GM18909 (cell line): ENCODE measurements around the gene RPP25L.
"Not testable (repeated sequence)": the region's sequence is repeated elsewhere in the genome, so short reads cannot be mapped to it uniquely, and the experiment has no call there.

ENCODE experiments used
- ATAC-seq: cut with Tn5 transposase; IDR thresholded peaks from one replicate; pipeline ENCODE4 v1.9.1; 2021; ENCODE audit warnings: mild to moderate bottlenecking; ENCODE audit not compliant: unreplicated experiment, poor library complexity

RPP25L gene

DNA sequence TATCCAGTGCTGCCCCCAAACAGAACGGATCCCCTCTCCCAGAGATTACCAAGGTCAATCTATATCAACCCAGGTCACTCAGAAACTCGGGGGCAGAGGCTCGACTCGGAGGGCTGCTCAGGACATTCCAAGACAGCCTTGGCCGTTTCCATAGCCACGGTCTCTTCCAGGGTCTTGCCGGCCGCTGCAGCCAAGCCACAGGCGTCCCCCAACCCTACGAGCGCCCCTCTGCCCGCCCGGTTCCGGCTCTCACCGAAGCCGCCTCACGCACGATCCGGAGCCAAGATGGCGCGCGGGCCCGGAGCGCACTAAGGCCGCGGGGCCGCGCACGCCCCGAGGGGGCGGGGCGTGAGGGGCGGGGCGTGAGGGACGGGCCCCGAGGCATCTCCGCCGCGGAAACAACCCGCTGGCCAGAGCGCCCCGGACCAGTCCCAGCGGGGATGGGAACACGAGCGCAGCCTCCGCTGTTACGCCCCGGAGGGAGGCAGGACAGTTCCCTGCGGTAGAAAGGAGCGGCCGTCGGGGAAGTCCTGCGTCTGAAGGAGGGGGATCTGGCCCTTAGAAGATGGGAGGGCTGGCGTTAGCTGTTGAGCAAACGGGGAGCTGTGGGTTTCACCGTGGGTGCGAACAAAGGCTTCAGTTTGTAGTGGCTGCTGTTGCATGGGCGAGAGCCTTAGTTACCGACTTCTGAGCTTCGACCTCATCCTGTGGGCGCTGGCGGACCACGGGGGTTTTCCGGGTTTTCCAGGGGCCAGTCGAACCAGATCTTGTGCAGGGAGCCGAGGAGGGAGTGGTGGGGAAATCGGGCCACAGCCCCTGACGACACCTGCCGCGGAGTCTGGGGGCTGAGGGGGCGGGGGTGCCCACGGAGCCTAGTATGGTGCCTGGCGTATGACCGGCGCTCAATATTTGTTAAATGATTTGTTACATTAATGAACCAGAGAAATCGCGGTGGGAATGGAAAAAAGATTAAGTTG is at the start of gene RPP25L:
TSS of gene RPP25L (minus strand) at position 287 of the 977 bp plus-strand sequence. CDS start 801 bp downstream, outside the sequence.
- peak; percentile 91 for ATAC-seq

GRCh38 chr9:34659592-34660253 is 47.8 kb upstream of the RPP25L start:
- ATAC-seq: no peak

GRCh38 chr9:34658461-34658860 is 46.6 kb upstream of the RPP25L start:
- ATAC-seq: no peak

GRCh38 chr9:34656992-34657391 is 45.1 kb upstream of the RPP25L start:
- no peak for ATAC-seq

DNA sequence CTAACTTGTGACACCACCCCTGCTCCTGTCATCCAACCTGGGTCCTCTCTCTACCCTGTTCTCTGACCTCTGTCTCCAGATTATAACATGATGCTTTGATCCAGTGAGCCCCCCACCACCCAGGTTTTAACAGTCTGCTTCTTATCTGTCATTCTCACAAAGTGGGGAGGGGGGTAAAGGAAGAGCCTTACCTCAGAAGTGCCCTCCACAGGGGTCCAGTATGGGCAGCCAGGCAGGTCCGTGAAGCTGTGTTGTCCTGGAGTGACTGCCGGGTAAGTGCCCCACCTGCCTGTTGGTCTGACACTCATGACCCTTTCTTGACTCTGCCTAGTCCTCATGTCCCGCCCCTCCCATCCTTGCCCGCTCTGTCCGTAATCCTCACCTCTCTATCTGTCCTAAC is 43.5 kb upstream of the RPP25L start:
- no peak for ATAC-seq

GRCh38 chr9:34654323-34655051 is 42.6 kb upstream of the RPP25L start:
- ATAC-seq: no peak

- ATAC-seq: no peak
Measured at GRCh38 chr9:34653151-34654072, 41.5 kb upstream of the RPP25L start.

DNA sequence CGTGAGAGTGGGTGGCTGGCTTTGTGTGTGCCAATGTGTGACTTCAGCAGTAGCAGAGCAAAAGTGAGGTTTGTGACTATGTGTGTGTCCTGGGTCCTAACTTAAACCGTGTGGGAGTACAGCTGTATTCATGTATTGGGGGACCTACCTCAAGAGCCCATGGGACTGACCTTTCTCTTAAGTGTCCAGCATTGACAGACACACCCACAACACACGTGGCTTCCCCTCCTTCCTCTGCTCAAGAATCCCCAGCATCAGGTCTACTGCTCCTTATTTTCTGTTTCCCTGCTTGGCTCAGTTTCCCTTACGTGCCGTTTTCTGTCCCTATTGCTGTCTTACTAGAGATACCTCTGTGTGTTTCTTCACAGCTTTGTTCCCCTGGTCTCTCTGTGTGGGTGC is 40.7 kb upstream of the RPP25L start:
- no peak for ATAC-seq

DNA sequence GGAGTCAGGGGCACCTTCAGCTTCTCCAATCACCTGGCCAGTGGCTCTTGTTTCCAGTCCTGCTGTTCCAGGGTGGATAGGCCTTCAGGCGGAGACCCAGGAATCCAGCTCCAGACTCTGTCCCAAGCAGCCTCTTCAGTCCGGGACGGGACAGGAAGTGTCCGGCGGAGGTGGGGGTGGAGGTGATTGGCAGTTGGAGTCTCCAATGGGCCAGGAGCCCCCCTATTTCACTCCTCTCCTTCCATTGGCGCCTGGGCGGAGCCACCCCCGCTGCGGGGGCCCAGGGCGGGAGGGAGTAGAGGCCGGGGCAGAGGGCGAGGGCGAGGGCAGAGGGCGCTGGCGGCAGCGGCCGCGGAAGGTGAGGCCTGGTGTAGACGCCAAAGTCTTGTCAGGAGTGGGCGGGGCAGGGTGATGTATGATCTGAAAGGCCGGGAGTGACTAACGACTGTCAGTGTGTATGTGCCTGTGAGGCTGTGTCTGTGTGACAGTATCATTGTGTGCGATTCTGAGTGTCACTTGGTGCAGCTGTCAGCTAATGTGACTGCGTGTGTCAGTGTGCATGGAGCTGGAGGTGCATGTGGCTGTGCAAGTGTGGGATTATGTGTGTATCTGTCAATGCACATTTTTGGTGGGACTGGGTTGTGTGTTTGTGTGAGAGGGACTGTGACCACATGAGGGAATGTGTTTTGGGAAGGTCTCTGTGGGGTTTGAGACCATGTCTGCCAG is 40.1 kb upstream of the RPP25L start, which contains the start of gene IL11RA:
TSS of gene IL11RA (plus strand) at position 310 of the 726 bp plus-strand sequence. CDS start 3,033 bp downstream, outside the sequence.
- no peak for ATAC-seq

- ATAC-seq: no peak
Measured at GRCh38 chr9:34651321-34651720, 39.4 kb upstream of the RPP25L start.

GRCh38 chr9:34650816-34651215 is 38.9 kb upstream of the RPP25L start:
- ATAC-seq: no peak

DNA sequence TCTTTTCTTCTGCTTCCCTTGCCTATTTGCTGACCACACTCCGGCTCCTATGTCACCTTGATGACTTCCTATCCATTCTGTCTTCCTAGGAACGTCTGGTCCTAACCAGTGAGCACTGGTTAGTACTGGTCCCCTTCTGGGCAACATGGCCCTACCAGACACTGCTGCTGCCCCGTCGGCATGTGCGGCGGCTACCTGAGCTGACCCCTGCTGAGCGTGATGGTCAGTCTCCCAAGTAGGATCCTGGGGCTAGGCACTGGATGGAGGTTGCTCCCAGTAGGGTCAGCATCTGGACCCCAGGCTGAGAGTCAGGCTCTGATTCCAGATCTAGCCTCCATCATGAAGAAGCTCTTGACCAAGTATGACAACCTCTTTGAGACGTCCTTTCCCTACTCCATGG is 36.8 kb upstream of the RPP25L start:
- ATAC-seq: no peak

DNA sequence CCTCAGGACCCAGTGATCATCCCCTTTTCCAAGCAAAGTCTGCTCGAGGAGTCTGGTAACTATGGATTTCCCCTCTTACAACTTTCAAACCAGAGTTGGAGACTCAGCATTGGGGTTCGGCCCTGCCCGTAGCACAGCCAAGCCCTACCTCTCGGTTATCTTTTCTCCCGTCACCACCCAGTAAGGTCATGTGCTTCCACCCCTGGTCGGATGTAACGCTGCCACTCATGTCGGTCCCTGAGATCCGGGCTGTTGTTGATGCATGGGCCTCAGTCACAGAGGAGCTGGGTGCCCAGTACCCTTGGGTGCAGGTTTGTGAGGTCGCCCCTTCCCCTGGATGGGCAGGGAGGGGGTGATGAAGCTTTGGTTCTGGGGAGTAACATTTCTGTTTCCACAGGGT is 35.8 kb upstream of the RPP25L start:
- no peak for ATAC-seq

DNA sequence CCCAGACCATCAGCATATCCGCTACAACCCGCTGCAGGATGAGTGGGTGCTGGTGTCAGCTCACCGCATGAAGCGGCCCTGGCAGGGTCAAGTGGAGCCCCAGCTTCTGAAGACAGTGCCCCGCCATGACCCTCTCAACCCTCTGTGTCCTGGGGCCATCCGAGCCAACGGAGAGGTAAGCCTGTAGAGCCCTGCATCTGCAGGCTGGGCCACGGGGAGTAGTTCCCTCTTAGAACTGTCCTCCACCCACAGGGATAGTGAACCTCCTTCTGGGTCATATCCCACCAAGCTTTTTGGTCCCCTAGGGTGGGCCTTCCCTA is 35.1 kb upstream of the RPP25L start:
- ATAC-seq: no peak

DNA sequence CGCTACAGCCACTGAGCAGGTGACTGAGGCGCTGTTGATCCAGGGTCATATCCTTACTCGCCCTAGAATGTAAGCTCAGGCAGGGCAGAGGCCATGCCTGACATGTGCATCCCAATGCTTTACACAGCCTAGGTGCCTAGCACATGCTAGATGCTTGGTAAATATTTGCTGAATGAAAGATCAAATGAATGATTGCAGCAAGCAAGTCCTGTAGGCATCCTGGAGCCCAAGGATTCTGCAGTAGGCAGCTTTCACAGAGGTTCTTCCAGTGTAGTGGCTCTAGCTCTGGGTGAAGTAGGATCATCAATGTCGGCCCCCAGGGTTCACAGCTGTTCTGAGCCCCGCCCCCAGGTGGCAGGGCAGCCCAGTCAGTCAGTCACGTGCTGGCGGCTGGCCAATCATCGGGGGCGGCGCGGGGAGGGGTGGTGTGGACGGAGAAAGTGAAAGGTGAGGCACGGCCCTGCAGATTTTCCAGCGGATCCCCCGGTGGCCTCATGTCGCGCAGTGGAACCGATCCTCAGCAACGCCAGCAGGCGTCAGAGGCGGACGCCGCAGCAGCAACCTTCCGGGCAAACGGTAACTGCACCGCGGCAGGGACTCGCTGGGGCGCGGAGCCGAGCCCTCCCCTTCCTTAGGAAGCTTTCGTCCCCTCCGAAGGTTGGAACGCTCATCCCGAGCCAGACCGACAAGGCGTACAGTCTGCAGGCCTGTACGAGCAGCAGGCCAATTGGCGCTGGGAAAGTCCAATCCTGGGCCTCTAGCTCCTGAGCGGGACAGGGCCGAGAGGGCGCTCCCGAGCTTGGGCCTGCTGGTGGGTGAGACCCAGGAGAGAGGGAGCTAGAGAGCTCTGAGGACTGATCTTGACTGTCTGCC is 34.5 kb upstream of the RPP25L start, which contains the start of gene GALT:
TSS of gene GALT (plus strand) at position 465 of the 873 bp plus-strand sequence. CDS start at position 495, 30 bp downstream.
- peak; percentile 91 for ATAC-seq

DNA sequence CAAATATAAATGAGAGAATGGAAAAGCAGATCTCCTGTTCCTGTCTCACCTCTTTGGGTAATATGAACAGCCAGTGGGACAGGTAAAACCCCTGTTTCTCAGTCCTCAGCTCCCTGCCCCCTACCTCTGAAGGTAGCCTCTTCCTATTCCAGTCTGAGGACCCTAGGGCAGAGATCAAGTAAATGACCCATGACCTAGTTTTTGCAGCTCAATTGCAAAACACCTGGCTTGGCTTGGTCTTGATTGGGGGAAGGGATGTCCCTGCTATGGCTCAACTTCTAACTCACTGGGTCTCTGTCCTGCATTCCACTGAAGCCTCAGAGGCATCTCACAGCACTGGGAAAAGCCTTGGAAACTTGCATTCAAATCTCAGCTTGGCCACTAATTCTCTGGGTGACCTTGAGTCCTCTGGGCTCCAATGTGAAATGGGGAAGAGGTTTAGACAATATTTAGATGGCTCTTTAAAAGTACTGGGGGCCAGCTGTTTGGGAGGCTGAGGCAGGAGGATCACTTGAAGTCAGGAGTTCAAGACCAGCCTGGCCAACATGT is 32.9 kb upstream of the RPP25L start:
- no peak for ATAC-seq

- ATAC-seq: no peak
Measured at GRCh38 chr9:34642679-34643078, 30.8 kb upstream of the RPP25L start.

DNA sequence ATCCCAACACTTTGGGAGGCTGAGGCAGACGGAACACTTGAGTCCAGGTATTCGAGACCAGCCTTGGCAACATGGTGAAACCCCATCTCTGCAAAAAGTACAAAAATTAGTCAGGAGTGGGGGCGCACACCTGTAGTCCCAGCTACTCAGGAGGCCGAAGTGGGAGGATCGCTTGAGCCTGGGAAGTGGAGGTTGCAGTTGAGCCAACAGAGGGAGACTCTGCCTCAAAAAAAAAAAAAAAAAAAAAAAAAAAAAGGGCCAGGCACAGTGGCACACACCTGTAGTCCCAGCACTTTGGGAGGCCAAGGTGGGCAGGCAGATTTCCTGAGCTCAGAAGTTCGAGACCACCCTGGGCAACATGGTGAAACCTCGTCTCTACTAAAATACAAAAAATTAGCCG is 27.4 kb upstream of the RPP25L start:
- not testable (repeated sequence) for ATAC-seq
